Measurements from ENCODE around the gene COL23A1. TPM values are rescaled to one million over a fixed set of nuclear protein-coding genes. Genes with fewer than 3 reads are reported as not detected.

Gene COL23A1
- total RNA-seq, 2 experiments from 2014 or later: 0.63 to 0.68 TPM

DNA sequence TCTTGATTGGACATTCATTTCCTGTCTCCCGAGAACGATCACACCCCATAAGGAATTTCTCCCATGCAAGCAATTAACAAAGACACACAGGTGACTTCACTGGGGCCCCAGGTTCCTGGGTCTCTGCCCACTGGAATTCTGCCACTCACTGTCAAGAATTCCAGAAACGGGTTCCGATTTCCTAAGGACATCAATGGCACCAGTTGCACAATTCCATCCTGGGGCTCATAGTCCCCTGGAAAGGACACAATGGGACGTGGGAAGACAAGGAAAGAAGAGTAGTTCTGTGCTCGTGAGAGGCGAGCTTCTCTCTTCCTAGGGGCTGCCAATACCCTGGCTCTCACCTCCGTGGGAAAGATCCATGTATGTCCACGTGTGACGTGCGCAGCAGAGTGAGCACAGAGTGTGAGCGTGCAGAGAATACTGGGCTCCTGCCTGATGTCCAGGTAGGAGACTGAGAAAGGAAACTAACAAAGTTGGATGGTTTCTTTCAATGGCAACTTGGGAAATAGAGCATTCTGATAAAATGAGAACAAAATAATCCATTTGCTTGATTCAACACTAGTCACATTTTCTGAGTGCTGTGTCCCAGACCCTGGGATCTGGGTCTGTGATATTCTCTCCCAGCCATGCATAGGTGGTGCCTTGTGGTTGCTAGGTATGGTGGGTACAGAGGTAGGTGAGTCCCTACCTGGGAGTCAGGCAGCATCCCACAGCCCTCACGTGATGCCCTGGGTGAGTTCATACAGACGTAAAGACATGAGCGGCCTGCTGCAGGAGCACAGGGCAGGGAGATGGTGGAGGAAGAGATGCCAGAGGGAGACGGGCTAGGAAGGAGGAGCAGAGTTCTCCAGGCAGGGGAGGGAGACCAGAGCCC lies 159.8 kb downstream of the COL23A1 start:
- Mint-ChIP-seq H3K4me3 (no peak overlapping the region), H3K27me3 (ENCODE audit: low read depth) (no peaks in the 10 kb centered on the region), H3K4me1 (ENCODE audit: low read depth) (no peaks in the 10 kb centered on the region), H3K9me3 (ENCODE audit: insufficient read depth) (no peaks in the 10 kb centered on the region), H3K36me3 (ENCODE audit: low read depth) (no peaks in the 10 kb centered on the region), H3K27ac (no peak overlapping the region)
- ChIA-PET POLR2A (no interaction called here), CTCF (no interaction called here)
- no peak for DNase-seq
- ATAC-seq: no peak

DNA sequence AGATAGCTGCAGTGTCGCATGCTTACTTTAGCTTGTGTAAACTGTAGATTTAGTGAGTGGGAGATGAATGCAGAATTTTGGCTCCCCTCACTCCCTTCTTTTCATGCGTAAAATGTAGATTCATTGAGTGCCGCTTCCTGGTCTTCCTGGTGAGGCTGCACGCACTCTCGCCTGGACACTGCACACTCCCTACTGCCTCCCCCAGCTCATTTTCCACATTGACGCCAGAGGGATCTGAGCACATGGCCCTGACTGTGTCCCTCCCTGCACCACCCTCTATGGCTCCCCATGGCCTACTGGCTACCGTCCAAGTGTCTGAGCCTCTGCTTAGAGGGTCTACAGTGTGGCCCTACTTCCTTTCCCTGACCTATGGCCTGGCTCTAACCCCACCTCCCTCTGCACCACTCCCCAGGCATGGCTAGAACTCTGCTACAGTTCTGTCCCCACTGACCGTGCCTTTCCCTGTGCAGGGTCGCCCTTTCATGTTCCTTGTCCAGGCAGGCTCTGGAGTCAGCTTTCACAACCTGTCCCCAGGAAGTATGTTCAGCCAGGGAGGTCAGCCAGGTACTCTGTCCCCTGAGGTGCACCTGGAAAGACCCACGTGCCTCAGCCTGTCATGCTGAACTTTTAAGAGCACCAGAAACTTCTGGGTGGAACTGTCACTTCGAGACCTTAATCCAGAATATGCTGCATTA lies 160.6 kb downstream of the COL23A1 start:
- H3K4me1 Mint-ChIP-seq (ENCODE audit: low read depth): no peaks in the 10 kb centered on the region
- CTCF ChIA-PET: no interaction called here

DNA sequence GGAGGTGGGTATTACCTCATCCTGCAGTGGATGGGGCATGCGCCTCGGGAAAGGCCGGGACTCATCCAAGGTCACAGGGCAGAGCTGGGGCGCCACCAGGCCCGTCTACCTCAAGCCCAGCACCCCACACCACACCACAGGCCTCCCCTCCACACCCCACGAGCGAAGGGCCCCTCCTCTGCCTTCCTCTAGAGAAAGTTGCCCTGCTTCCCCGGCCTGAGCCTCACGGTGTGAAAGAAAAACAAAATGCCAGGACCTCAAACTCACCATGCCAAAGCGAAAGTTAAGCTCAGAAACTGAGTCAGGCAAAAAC lies 161.1 kb downstream of the COL23A1 start:
- Mint-ChIP-seq H3K4me1 (ENCODE audit: low read depth) (no peaks in the 10 kb centered on the region), H3K9me3 (ENCODE audit: insufficient read depth) (no peaks in the 10 kb centered on the region), H3K27me3 (ENCODE audit: low read depth) (no peaks in the 10 kb centered on the region), H3K36me3 (ENCODE audit: low read depth) (no peaks in the 10 kb centered on the region), H3K27ac (no peak overlapping the region), H3K4me3 (no peak overlapping the region)
- POLR2A ChIA-PET: no interaction called here
- DNase-seq (no peak), ATAC-seq (no peak)
- CTCF ChIA-PET: no interaction called here

More for the DNA sequence above, 160.6 kb downstream of the COL23A1 start:
- Mint-ChIP-seq H3K27me3 (ENCODE audit: low read depth) (no peaks in the 10 kb centered on the region), H3K9me3 (ENCODE audit: insufficient read depth) (no peaks in the 10 kb centered on the region), H3K27ac (no peak overlapping the region), H3K36me3 (ENCODE audit: low read depth) (no peaks in the 10 kb centered on the region), H3K4me3 (no peak overlapping the region)
- ATAC-seq (no peak), DNase-seq (no peak)
- POLR2A ChIA-PET: no interaction called here

DNA sequence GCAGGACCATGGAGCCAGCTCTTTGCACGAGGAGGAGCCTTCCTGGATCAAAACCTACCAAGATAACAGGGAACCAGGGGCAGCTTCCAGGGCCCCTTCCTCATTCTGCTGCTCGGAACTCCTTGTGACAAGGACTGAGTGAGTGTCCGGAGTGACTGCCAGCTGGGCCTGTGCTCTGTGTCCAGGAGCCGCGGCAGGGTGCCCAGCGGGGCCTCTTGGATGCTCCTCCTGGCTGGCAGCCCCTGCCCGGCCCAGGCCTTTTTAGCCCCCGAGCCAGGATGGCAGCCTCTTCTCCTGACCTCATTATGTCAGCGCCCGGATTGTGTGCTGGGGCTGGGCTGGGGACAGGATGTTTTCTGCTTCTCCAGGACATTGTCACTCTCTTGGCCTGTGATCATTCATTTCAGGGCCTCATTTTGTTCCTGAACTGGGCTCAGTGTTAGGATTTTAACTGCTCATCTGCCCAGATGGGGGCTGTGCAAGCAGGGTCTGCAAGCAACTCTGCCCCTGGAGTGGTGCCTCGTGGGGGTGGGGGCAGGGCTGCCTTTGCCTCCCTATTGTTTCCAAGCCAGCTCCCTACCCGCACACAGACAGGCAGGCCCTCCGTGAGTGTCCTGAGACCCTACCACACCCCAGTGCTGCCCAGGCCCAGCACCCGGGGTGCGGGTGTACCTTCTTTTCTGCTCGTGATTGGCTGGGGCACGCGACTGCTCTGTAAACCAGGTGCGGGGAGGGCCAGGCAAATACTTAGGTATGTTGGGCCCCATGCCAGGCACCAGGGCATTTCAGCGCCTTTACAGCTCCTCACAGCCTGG lies 161.6 kb downstream of the COL23A1 start:
- ChIA-PET CTCF (no interaction called here), POLR2A (no interaction called here)
- ATAC-seq (no peak), DNase-seq (no peak)
- H3K27ac Mint-ChIP-seq: no peak overlapping the region
- H3K4me3 Mint-ChIP-seq: no peak overlapping the region
- H3K36me3 Mint-ChIP-seq (ENCODE audit: low read depth): no peaks in the 10 kb centered on the region
- H3K9me3 Mint-ChIP-seq (ENCODE audit: insufficient read depth): no peaks in the 10 kb centered on the region
- no peaks in the 10 kb centered on the region for H3K27me3 Mint-ChIP-seq (ENCODE audit: low read depth)
- H3K4me1 Mint-ChIP-seq (ENCODE audit: low read depth): no peaks in the 10 kb centered on the region

DNA sequence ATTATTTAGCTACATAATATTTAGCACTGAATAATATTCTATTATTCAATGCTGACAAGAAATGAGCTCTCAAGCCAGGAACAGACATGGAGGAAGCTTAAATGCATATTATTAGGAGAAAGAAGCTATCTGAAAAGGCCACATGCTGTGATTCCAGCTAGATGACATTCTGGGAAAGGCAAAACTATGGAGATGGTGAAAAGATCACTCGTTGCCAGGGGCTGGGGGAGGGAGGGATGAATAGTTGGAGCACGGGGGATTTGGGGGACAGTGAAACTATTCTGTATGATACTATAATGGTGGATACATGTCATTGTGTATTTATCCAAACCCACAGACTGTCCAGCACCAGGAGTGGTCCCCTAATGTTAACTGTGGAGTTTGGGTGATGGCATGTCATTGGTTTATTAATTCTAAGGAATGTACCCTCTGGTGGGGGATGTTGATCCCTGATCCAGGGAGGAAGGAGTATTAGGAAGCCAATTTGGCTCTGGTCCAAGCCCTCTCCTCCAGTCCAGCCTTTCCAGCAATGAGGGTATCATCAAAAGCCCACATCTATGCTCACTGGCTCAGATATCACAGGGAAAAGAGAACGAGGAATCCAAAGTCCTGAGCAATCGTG lies 162.5 kb downstream of the COL23A1 start:
- Mint-ChIP-seq H3K27ac (no peak overlapping the region), H3K36me3 (ENCODE audit: low read depth) (no peaks in the 10 kb centered on the region), H3K4me1 (ENCODE audit: low read depth) (no peaks in the 10 kb centered on the region), H3K4me3 (no peak overlapping the region), H3K9me3 (ENCODE audit: insufficient read depth) (no peaks in the 10 kb centered on the region), H3K27me3 (ENCODE audit: low read depth) (no peaks in the 10 kb centered on the region)
- DNase-seq (no peak), ATAC-seq (no peak)
- CTCF ChIA-PET: no interaction called here
- POLR2A ChIA-PET: no interaction called here

DNA sequence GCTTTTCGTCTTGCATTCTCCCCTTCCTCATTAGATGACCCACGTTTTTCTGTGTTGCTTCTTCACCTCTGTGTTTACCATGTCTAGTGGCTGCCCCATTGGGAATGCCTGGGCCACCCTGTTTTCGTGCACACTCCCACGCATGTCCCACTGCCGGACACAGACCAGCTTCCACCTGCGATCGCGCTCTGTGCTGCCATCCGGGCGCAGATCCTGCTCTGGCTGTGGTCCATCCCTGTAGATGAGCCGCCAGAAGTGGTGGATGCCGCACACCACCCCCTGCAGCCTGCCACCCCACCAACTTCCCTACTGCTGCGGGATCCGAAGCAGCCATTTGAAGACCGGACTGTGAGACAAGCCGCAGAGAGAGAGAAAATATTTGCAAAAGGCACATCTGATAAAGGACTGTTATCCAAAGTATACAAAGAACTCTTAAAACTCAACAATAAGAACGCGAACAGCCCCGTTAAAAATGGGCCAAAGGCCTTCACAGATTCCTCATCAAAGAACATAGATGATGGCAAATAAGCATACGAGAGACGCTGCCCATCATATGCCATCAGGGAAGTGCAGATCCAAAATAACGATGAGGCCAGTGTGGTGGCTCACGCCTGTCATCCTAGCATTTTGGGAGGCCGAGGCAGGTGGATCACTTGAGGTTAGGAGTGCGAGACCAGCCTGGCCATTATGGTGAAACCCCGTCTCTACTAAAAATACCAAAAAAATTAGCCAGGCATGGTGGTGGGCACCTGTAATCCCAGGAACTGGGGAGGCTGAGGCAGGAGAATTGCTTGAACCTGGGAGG lies 163.7 kb downstream of the COL23A1 start:
- POLR2A ChIA-PET: no interaction called here
- H3K4me3 Mint-ChIP-seq: no peak overlapping the region
- CTCF ChIA-PET: no interaction called here
- H3K27me3 Mint-ChIP-seq (ENCODE audit: low read depth): no peaks in the 10 kb centered on the region
- no peak for DNase-seq
- no peaks in the 10 kb centered on the region for H3K4me1 Mint-ChIP-seq (ENCODE audit: low read depth)
- no peak for ATAC-seq
- H3K36me3 Mint-ChIP-seq (ENCODE audit: low read depth): no peaks in the 10 kb centered on the region
- H3K27ac Mint-ChIP-seq: no peak overlapping the region
- H3K9me3 Mint-ChIP-seq (ENCODE audit: insufficient read depth): no peaks in the 10 kb centered on the region

DNA sequence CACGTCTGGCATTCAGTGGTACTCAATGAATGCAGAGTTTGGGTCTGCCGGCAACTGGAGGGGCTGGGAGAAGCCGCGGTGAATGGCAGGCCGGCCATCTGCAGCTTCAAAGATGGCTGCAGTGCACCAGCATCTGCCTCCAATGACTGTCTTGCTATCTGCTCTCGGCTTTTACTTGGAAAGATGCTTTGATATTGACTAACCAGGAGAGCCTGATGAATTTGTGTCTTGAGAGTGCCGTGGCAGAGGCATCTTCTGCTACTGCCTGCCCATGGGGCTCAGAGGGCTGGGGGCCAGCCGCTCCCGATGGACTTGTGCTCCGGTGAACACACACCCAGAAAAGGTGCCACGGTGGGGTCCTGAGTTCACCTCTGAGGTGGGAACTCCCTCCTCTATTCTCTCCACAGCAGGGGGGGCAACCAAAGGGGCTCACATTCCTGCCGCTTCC lies 164.5 kb downstream of the COL23A1 start:
- H3K4me3 Mint-ChIP-seq: no peak overlapping the region
- ATAC-seq: no peak
- H3K36me3 Mint-ChIP-seq (ENCODE audit: low read depth): no peaks in the 10 kb centered on the region
- H3K4me1 Mint-ChIP-seq (ENCODE audit: low read depth): no peaks in the 10 kb centered on the region
- H3K9me3 Mint-ChIP-seq (ENCODE audit: insufficient read depth): no peaks in the 10 kb centered on the region
- H3K27ac Mint-ChIP-seq: no peak overlapping the region
- DNase-seq: no peak
- POLR2A ChIA-PET: no interaction called here
- CTCF ChIA-PET: no interaction called here
- no peaks in the 10 kb centered on the region for H3K27me3 Mint-ChIP-seq (ENCODE audit: low read depth)

DNA sequence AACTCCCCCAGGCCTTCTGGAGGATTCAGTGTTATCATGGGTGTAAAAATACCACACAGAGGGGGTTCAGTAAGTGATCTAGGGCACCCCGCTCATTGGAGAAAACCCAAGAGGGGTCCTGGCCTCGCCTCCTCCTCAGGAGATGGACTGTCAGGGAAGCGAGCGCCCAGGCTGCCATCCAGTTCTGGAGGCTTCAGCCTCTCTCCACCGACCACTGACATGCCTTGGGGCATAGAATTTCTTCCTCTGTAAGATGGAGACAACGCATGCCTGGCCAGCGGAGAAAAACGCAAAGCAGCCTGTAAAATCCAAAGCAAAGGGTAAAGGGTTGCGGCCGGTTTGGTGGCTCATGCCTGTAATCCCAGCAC lies 165.4 kb downstream of the COL23A1 start:
- no peaks in the 10 kb centered on the region for H3K4me1 Mint-ChIP-seq (ENCODE audit: low read depth)
- no peak overlapping the region for H3K4me3 Mint-ChIP-seq
- H3K27ac Mint-ChIP-seq: no peak overlapping the region
- ChIA-PET POLR2A (no interaction called here), CTCF (no interaction called here)
- H3K36me3 Mint-ChIP-seq (ENCODE audit: low read depth): no peaks in the 10 kb centered on the region
- no peaks in the 10 kb centered on the region for H3K27me3 Mint-ChIP-seq (ENCODE audit: low read depth)
- ATAC-seq (no peak), DNase-seq (no peak)
- H3K9me3 Mint-ChIP-seq (ENCODE audit: insufficient read depth): no peaks in the 10 kb centered on the region

DNA sequence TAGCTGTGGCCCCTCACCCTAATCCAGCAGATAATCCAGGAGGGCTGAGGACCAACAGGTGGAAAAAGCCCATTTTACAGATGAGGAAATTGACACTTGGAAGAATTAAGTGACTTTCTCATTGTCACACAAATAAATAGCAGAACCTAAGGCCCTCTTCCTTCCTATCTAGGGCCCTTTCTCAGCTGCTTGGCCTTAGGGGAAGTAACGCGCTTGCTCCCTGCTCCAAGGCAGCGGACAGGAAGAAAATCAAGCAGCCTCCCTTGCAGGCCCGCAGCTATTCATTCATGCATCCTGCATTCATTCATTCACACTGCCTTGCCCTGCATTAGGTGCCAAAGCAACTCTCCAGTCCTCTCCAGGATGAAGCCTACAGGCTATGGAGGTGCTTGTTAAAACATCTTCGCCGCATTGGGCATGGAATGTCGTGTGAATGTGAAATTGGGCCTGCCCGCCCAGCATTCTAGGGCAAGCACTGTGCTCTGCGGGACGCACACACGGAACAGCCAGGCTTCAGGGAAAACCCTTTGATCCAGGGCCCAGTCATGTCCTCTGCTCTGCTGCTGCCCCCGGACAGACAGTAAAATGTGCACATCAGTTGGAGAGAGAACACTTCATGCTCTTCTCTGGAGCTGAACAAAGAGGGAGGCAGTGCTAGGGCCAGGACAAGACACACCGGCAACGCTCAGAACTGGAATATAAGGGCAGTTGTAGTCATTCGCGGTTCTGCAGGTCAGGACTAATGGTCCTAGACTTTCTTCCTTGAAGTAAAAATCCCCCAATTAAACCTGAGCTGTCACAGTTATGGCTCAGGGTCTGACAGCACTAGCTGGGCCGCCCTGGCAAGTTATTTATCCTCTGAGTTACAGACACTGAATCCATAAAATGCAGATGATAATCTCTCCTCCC lies 166.0 kb downstream of the COL23A1 start:
- ChIA-PET POLR2A (no interaction called here), CTCF (no interaction called here)
- Mint-ChIP-seq H3K27me3 (ENCODE audit: low read depth) (no peaks in the 10 kb centered on the region), H3K27ac (no peak overlapping the region), H3K9me3 (ENCODE audit: insufficient read depth) (no peaks in the 10 kb centered on the region), H3K4me1 (ENCODE audit: low read depth) (no peaks in the 10 kb centered on the region), H3K4me3 (no peak overlapping the region), H3K36me3 (ENCODE audit: low read depth) (no peaks in the 10 kb centered on the region)
- DNase-seq (no peak), ATAC-seq (no peak)

DNA sequence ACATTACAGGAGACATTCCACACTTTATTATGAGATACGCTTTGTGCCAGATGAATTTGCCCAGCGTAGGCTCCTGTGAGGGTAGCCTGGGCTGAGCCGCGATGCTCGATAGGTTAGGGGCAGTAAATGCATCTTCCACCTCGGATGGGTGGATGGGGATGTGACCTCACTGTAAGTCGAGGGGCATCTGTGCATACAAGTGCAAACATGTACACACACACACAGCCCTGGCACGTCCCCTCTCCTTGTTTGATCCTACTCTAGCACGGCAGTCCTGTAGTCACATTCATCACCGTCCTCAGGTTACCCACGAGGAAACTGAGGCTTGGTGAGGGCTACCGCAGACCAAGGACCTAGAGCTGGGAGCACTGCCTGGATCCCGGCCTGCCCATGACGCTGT lies 166.8 kb downstream of the COL23A1 start:
- POLR2A ChIA-PET: no interaction called here

DNA sequence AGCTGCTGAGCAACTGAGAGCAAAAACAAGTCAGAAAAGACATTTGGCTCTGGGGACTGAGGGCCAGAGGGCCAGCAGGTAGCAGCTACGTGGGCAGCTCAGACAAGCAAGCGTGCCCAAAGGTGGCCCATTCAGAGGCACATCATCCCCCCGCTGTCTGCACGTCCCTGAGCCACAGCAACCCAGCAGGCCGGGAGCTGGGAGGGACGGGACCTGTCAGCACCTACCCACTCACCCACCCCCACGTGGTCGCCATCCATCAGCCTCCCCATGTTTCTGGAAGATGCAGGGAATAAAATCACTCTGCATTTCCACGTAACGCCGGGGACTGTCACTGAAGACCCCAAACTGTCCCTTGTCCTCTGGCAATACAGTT lies 167.8 kb downstream of the COL23A1 start:
- no peak overlapping the region for H3K4me3 Mint-ChIP-seq
- H3K4me1 Mint-ChIP-seq (ENCODE audit: low read depth): no peaks in the 10 kb centered on the region
- no peaks in the 10 kb centered on the region for H3K9me3 Mint-ChIP-seq (ENCODE audit: insufficient read depth)
- H3K27ac Mint-ChIP-seq: no peak overlapping the region
- ChIA-PET POLR2A (no interaction called here), CTCF (interaction anchor here (0.7 kb wide), 1 partner anchor 37 kb away, joined by 3 read pairs; no protein-coding TSS in a partner anchor)
- ATAC-seq (no peak), DNase-seq (no peak)
- no peaks in the 10 kb centered on the region for H3K36me3 Mint-ChIP-seq (ENCODE audit: low read depth)
- H3K27me3 Mint-ChIP-seq (ENCODE audit: low read depth): peaks cover 2% of the 10 kb centered on the region

More for the DNA sequence above, 166.8 kb downstream of the COL23A1 start:
- ATAC-seq (no peak), DNase-seq (no peak)
- Mint-ChIP-seq H3K27me3 (ENCODE audit: low read depth) (no peaks in the 10 kb centered on the region), H3K4me3 (no peak overlapping the region), H3K27ac (no peak overlapping the region), H3K4me1 (ENCODE audit: low read depth) (no peaks in the 10 kb centered on the region), H3K36me3 (ENCODE audit: low read depth) (no peaks in the 10 kb centered on the region), H3K9me3 (ENCODE audit: insufficient read depth) (no peaks in the 10 kb centered on the region)
- CTCF ChIA-PET: no interaction called here

All from activated CD8-positive, alpha-beta T cell treated with anti-CD3 and anti-CD28 coated beads, Interleukin-2, amount 10 ng/mL, durations not matched to agents 7 days and 5 days (primary cell).